AML-193 (cell line): ENCODE results near the gene DUSP6.
A peak's percentile ranks its signal among the peaks of the same experiment; 100 is the strongest.

ENCODE experiments used
- DNase-seq, 2 experiments: peaks; one replicate each; lab custom pipeline; 2025; lab: John Stamatoyannopoulos, UW

Gene DUSP6, protein sequence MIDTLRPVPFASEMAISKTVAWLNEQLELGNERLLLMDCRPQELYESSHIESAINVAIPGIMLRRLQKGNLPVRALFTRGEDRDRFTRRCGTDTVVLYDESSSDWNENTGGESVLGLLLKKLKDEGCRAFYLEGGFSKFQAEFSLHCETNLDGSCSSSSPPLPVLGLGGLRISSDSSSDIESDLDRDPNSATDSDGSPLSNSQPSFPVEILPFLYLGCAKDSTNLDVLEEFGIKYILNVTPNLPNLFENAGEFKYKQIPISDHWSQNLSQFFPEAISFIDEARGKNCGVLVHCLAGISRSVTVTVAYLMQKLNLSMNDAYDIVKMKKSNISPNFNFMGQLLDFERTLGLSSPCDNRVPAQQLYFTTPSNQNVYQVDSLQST

DNA sequence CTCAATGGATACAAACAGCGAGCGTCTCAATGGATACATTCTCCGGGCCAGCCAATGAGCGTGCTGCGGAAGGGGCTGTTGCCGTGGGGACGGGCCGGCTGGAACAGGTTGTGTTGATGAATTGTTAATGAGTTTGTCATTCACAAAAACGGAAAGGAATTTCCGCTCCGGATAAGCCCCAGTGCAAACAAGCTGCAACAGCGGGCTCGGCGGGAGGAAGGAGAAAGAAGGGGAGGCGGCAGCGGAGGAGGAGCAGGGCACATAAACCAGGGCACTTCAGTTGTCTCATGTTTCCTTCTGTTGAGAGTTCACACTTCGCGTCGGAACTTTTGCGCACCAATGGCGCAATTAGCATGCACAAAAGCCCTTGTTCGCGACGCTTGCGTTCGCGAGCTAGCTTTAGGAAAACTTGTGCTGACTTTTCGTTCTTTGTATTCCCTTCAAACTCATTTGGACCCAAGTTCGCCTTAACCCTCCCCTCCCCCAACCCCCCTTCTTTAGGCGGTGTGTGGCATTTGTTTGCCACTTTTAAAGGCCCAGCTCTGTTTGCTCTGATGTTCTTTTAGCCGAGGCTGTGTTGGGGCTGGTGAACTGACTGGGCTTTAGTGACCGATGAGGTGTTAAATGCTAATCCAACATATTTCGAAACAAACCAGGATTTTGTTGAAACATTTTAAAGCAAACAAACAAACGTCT lies at the start of gene DUSP6:
Gene DUSP6 (minus strand): TSS at position 10 of the 696 bp plus-strand sequence. CDS start 462 bp downstream, outside the sequence.
- DNase-seq, result peak; percentile 98

DNA sequence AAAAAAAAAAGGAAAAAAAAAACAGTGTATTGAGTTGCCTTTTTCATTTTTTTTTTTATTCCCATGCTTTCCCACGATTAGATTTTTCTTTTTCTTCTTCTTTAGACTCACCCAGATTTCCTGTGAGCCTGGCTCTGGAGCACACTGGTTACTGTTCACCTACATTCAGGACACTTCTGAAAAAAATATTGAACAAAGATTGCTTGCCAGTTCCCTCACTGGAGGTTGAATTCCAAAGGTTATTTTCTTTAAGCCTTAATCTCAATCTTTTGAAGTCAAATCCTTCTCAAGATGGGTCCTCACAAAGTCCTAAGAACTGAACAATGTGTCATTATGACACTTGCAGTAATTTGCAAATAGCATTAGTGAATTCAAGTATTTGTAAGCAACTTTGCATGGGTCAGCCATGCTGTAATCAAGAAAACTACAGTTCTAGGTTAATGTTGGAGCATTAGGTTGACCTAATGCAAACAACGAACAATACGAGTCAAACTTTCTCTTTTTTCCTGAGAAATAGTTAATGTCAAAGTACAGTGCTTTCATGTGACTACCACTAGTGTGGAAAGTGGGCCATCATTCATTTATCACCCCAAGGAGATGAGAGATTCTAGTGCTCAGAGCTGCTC lies 49.2 kb upstream of the DUSP6 start:
- no peak for DNase-seq

DNA sequence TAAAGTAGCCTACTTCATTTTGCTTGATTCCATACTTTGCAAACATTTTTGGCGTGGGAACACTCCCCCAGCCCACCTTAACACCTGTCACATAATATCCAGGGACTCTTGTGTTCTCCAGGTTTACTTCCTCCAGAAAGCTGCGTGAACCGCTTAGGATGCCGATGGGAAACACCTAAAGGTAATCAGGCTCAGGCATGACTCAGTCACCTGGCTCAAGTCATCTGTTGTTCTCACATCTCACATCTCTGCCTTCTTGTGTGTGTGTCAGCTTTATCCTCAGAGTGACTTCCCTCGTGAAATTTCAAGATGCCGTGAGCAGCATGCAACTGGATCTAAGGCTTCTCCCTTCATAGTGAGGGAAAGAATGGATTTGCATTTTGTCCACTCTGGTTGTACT lies 48.1 kb upstream of the DUSP6 start:
- DNase-seq, result no peak

DNA sequence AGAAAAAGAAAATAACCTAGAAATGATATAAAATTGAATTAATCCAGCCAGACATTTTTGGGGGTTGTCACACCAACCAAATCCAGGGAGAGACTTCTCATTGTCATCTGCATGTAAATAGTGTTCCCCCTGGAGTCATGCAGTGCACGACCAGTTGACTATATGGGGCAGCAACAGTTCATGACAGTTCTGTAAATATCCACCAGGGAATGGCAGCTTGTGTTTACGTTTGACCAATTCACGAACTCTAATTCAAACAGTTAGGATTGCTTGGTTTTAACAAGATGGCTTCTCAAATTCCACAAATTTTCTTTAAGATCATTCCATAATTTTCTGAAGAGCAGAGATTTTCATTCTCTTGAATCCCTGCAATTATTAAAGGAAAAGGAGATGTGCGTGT lies 43.4 kb upstream of the DUSP6 start:
- DNase-seq, result no peak

DNA sequence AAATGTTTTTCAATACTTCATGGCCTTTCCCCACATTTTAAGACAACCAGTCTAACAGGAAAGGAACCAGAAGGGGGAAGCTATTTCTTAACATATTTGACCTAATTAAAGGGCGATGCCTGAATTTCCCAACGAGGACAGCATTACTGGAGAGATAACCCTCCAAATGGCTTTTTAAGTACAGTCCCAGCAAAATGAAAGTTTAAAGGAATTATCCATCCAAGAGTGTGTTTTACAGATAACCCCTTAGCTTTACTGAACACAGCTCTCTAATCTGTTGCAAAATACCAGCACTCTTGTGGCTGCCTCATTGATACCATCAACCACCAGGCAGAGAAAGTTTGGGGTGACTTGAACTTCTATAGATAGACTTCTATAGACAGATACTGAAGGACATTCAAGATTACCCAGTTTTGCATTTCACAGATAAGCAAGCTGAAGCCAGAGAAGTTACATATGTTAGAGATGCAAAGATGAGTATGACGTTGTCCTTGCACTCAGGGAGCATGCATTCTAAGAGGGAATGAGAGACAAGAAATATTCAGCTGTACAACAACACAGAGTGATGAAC lies 41.3 kb upstream of the DUSP6 start:
- DNase-seq, result peak; percentile 43 to 49

DNA sequence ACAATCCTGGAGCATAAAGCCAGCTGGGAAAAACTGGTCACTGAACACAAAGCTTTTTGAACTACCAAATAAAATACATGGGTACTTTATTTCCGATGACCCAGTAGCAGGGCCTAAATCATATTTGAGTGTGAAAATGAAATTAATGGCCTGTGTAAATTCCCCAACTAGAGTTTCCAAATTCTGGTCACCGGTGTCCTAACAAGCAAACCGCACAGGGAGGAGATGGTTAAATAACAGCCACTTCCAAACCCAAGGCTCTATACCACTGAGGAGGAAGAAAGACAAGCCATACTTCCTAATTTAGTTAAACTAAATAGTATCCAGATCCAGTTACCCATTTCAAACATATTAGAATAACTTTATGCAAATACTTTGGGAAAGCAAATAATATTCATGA lies 40.1 kb upstream of the DUSP6 start:
- DNase-seq, result no peak

DNA sequence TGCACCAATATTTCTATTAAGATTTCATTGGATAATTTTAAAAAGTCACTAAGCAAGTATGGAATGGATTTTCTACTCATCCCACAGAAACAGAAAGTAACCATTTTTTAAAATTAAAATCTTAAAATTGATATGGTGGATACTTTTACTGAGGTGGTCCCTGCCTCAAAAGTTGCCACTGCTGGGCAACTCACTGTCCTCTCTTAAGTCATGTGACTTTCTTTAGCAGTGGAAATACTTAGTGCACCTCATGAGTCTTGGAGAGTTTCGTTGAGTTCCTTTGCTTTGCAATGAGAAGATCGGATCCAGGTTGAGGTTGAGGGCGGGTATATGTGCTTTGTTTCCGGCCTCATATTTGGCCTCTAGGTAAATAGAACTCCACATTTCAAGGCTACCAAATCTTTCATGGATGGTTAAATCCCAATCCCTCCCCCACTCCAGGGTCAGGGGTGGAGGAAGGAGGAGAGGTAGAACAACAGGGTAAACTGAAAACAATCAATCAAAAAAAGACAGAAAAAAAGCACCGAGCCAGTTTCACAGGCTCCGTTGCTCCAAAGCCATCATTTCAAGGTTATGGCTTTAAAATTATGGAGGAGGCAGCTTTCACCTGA lies 39.5 kb upstream of the DUSP6 start:
- no peak for DNase-seq

DNA sequence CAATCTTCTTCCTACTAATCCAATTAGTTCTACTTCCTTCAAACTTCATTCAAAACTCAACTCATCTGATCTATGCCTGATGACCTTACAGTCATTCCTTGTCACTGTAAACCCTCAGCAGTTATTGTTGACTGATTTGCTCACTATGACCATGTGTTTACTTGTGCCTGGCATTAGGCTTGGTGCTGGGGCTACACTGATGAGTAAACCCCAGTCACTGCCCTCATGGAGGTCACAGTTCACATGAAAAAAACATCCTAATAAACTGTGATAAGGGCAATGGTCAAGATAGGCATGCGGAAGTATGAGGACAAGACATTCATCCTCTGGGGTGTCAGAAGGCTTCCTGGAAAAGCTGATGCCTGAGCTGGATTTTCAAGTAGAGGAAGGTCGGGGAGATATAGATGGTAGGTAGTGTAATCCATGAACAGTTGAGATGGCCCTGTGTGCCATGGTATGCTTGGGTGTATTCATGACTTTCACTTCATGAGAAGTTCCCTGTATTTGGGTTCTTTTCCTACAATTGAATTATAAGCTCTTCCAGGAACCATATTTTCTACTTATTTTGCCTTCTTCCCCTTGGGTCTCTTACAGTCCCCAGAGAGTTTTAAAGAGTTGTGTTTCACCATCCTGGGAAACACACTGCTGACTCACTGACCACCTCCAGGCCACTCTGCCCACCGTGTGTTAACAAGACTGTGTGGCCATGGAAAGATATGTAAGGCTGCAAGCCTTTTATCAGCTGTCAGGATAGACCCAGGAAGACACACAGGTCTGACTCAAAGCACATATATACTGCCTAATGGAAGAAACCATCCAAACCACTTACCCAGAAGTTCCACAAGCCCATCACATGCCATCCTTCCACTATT lies 38.7 kb upstream of the DUSP6 start:
- DNase-seq, result peak in 1 of 2 experiments; percentile 23

DNA sequence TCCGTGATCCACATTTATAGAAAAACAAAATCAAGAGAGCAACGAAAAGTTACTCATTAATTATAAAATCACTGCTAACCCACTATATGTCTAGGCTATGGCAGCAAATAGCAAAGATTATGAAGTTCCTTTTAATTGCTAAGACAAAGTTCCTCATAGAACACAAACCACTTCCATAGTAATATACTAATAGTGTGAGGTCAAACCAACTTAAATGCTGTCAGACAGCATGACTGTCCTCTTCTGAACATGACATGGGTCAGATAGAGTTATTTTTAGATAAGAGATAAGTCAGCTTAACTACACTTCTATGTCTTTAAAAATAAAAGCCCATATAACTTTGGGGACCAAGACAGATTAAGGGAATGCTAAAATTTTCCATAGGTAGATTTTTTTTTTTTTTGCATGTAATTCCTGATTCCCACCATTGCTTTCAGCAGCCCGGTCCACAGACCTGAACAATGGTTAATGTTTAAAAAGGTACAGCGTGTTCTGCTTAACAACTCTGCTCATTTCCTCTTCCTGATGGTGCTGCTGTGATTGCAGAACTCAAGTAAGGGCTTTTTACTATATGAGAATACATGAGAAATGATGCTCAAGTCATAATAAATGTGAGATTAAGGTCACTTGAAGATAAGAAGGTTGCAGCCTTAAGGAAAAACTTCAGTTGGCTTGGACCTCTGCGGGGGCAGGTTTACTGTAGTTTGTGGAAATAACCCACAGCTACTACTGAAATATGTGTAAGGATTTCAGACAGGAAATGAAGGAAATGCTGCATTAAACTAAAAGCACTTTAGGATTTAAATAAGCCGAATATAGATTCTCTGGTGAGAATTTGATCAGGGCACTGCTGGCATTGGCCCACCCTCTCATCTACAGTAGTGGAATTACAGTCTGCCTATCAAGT lies 37.7 kb upstream of the DUSP6 start:
- no peak for DNase-seq

DNA sequence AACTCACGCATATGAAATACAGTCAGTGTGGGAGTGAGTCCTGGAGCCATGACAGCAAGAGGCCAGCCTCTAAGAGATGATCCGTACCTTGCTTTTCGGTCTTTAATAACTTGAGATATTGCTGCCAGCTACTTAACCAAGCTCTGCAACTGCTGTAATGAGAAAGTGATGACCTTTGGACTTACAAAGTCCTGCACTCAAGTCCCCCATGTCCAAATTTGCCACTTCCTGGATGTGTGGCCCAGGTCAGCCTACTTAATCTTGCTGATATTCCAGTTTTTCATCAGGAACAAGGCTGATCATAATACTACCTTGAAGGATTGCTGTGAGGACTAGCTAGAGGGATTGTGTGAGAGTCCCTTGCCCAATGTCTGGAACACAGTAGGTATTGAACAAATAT lies 33.8 kb upstream of the DUSP6 start:
- no peak for DNase-seq

DNA sequence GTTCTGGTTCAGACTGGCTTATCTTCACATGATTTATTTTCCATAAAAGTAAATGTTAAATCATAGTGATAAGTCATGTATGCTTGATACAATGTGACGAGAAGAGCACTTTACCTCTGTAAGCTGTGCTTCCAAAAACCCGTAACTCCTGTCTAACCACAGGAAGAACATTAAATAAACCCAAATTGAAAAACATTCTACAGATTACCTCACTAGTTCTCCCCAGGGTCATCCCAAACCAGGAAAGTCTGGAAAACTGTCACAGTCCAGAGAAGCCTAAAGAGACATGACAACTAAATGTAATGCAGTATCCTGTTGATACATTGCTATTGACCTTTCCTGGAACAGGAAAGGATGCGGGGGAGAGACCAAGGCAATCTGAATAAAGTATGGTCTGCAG lies 32.5 kb upstream of the DUSP6 start:
- no peak for DNase-seq

DNA sequence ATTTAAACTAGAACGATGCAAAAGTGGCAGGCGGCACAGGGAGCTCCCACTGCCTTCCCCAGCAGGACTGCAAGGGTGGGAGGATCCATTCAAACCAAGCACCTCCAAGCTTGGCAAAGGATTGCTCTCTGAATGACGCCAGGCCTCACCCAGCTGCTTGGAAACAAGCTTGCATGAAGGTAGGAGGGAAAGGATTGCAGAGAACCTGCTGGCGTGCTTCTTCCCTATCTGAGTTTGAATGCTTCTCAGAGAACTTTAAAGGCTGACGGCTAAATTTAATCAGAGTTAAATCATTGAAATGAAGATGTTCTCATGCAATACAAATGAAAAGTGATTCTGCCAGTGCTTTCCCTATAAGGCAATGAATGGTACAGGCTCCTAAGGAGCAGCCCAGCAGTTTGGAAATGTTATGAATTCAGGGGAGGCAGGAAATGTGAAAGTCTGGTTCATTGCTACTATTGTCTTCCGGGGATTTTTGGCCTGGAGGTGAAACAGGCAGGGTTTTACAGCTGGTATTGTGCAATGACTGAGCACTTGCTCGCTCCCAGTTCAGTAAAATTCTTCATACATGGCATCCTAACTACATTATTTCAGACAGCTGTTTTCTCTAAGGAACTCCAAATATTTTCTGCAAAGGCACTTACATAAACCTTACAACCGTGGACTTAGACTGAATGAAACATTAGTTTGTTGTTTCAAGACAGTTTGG lies 31.9 kb upstream of the DUSP6 start:
- DNase-seq, result peak; percentile 69 to 81

DNA sequence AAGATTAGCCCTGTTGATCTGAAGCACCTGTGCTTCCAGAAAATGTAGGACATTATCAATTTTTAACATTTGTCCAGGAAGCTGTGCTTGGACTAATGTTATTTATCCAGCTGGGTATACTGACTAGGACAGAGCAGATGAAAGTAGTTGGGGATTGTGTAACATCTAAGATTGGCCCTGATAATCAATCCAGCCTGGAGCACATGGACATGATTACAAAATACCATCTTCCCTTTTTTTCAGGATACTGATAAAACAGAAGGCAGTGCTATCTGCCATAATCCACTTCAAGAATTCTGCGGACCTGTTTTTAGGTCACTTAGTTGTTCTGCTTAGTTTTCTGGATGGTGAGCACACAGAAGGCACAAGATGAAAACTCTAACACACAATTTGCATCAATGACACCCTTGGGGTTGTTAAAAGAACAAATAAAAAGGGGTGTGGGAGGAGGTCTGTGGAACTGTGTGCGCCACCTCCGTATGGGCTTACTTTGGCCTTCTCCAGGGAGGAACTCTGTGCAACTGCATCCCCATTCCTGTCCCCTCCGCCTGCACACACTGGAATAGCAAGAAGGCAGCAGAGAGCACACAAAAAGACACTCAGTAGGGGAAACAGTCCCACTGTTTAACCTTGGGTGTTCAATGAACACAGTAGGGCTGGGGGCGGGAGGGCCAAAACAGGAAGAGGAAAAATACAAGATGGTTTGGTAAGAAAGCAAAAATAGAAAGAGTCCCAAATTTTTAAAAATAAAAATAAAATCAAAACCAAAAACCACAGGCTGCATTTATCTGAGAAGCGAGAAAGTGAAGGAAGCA lies 31.1 kb upstream of the DUSP6 start:
- peak; percentile 13 to 55 for DNase-seq

DNA sequence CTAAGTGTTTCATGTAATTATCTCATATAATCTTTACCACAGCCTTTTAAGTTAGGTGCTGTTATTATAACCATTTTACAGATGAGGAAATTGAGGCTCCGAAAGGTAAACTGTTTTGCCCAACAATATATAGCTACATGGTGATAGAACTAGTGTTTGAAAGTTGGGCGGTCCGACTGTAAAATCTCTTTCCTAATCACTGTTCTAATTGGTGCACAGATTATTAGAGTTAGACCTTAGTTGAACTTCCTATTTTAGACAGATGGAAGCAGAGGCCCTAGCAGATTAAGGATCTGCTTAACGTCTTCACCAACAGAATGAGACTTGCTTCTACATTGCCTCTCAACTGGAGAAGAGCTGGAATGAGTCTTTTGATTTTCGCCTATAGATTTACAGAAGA lies 30.0 kb upstream of the DUSP6 start:
- peak in 1 of 2 experiments; percentile 21 for DNase-seq

DNA sequence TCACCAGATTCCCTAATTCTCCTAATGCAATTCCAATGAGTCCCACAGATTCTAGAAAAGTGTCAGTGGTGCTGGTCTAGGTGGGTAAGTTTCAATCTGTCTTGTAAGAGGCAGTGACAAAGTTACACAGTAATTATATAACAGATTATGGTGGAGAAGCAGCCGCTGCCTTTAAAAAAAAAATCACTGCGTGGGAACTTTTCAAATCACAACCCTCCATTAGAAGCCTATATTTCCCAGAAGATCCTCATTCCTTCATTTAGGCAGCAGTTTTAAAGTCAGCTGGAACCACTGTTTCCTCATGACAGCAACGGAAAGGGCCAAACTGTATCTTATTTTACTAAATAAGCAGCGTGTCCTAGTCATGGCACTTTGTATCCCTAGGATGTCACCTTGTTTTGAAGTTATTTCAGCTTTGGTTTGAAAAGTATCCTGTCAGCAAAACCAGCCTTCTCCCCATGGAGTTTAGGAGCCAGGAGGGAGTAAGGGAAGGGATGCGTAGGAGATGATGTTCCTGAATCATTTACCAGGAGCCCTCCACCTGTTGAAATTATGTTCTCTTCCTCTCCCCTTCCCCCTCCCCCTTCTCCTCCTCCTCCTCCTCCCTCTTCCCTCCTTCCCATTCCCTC lies 27.7 kb upstream of the DUSP6 start:
- no peak for DNase-seq

DNA sequence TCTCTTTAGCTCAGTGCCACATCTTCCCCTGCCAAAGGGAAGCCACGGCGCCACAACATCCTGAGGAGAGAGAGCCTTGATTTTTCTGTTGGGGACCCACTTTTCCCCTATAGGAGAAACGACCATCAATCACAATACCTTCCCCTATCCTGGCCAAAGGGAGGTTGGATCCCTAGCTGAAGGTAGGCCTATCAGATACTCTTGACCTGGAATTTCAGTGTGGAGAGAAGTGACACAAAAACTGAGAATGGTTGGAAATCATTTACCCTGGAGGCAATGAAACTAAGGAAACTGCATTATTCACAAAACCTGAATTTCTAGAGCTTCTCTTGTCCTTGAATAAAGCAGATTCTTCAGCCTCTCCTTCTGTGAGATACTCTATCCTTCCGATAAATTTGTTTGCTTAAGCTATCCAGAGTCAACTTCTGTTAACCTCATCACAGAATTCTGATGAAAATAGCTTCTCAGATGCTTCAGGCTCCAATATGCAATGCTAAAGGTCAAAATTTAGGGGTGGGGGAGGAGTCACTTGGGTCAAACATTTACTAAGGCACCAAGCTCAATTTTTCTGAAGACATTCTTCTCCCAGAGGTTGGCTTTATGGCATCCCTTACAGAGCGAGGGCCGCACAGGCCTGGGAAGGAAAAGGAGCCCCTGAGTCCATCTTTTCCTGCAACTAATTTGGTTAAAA lies 27.0 kb upstream of the DUSP6 start:
- no peak for DNase-seq

DNA sequence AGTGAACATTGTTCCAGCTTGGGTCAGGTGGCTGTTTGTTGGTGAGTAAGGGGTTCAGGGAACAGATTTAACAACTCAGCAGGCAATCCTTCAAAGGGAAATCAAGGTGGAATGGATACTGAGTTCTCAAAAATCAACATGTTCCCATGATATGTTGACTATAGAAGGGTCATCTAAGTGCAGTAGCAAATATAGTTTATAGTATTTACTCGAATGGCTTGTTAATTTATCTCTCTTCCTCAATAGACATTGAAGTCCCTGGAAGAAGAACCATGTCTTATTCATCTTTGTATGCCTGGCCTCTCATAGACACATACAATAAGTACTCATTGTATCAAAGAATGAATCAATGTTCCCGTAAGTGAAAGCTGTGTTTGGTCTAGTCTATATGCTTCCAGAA lies 24.5 kb upstream of the DUSP6 start:
- no peak for DNase-seq

DNA sequence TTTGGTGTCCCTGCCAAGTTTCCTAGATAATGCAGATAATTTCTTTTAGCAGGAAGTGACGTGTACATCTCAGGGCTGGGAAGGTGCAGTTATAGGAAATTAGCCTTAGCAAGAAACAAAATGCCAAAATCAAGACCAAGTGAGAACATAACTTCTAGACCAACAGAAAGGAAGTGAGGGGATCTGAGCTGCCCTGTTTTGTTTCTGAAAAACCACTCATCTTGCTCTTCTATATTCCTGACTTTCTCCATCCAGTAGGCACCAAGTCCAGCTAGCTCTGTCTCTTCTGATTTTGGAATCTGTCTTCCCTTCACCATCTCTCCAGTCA lies 23.9 kb upstream of the DUSP6 start:
- no peak for DNase-seq
